Bronchial epithelial cell (primary cell): ENCODE measurements around the gene GFAP. TPM values are rescaled to one million over a fixed set of nuclear protein-coding genes. Genes with fewer than 3 reads are reported as not detected.

ENCODE experiments used
- DNase-seq: peaks from one replicate; pipeline ENCODE4 v3.0.0-alpha.2; 2010; ENCODE audit warnings: low read depth
- FAIRE-seq: peaks from 2 replicates; lab custom pipeline; 2011; peaks lifted over from hg19 to GRCh38; lab: Jason Lieb, UNC
- H3K27me3 ChIP-seq: 2 replicates; pipeline ENCODE4 v1.5.1; 2011; ENCODE audit warnings: low read length; ENCODE audit not compliant: control insufficient read depth, insufficient read depth
- H3K36me3 ChIP-seq: 2 replicates; pipeline ENCODE4 v1.5.1; 2011; ENCODE audit warnings: low read length; ENCODE audit not compliant: control insufficient read depth, insufficient read depth
- H3K4me3 ChIP-seq: 2 replicates; pipeline ENCODE4 v1.5.1; 2011; ENCODE audit warnings: mild to moderate bottlenecking, low read depth, low read length, control low read depth
- total RNA-seq: library from RNA; depleted of rRNA; stranded (reverse); fragments of >200 nt; gene quantifications from 2 replicates; pipeline ENCODE4 v1.2.1, GENCODE V29; 2014
- TF ChIP-seq, protein P1 (sequence below): IDR thresholded peaks from 2 replicates; pipeline ENCODE4 v1.5.1; 2011; ENCODE audit warnings: mild to moderate bottlenecking, moderate library complexity, low read length, control low read depth, inconsistent platforms; ENCODE audit not compliant: insufficient read depth, severe bottlenecking

Gene GFAP
- total RNA-seq, 1 donor from 2014 or later: not detected

DNA sequence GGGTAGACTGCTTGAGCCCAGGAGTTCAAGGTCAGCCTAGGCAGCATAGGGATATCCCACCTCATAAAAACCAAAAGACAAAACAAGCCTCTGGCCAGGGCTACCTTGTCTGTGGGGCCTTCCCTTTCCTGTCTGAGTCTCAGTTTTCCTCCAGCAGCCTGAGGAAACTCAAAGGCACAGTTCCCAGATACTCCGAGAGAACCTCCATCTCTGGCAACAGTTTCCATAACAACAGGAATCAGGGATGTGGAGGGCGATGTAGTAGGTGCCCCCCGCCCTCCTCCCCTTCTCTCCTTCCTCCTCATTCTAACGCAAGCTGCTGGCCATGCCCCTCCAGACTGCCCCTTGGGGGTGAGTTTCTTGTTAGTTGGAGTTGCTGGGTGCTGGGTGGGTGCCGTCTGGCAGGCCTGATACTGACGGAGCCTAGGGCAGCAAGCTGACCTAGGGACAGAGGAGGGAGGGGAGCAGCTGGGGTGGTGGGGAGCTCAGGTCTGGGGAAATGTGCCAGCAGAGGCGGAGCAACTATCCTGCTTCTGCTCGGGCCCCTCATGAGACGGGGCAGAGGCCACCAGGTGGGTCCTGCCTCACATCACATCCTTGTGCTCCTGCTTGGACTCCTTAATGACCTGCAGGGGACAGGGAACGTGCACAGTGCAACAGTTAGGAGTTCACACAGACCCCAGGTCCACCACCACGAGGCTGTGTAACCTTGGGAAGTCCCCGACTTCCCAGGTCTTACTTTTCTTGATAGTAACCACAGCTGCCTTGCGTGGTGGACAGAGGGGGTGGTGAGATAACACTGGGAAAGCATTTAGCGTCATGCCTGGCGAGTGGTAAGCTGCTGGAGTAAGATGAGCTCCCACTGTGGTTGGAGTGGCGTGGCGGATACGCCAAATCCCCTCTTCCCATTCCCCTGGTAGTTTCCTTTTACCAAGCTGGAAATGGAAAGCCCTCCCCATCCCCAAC, 8.3 kb downstream of the GFAP start:
- DNase-seq (no peak), FAIRE-seq (no peak)
- TF ChIP-seq, protein P1, sequence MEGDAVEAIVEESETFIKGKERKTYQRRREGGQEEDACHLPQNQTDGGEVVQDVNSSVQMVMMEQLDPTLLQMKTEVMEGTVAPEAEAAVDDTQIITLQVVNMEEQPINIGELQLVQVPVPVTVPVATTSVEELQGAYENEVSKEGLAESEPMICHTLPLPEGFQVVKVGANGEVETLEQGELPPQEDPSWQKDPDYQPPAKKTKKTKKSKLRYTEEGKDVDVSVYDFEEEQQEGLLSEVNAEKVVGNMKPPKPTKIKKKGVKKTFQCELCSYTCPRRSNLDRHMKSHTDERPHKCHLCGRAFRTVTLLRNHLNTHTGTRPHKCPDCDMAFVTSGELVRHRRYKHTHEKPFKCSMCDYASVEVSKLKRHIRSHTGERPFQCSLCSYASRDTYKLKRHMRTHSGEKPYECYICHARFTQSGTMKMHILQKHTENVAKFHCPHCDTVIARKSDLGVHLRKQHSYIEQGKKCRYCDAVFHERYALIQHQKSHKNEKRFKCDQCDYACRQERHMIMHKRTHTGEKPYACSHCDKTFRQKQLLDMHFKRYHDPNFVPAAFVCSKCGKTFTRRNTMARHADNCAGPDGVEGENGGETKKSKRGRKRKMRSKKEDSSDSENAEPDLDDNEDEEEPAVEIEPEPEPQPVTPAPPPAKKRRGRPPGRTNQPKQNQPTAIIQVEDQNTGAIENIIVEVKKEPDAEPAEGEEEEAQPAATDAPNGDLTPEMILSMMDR: no peak
- no peaks in the 10 kb centered on the region for H3K27me3 ChIP-seq
- H3K4me3 ChIP-seq: no peak overlapping the region
- H3K36me3 ChIP-seq: no peaks in the 10 kb centered on the region

GRCh38 chr17:44906010-44906646, 9.2 kb downstream of the GFAP start:
- H3K4me3 ChIP-seq: no peak overlapping the region
- peak; percentile 82 for DNase-seq
- peak; percentile 70 for FAIRE-seq
- no peaks in the 10 kb centered on the region for H3K36me3 ChIP-seq
- no peaks in the 10 kb centered on the region for H3K27me3 ChIP-seq
- TF ChIP-seq, protein P1: no peak

GRCh38 chr17:44905006-44906000, 10.0 kb downstream of the GFAP start:
- Histone ChIP-seq H3K27me3 (no peaks in the 10 kb centered on the region), H3K4me3 (no peak overlapping the region), H3K36me3 (no peaks in the 10 kb centered on the region)
- FAIRE-seq: peak; percentile 60
- TF ChIP-seq, protein P1: no peak
- no peak for DNase-seq

GRCh38 chr17:44904001-44904984, 11.0 kb downstream of the GFAP start:
- Histone ChIP-seq H3K36me3 (no peaks in the 10 kb centered on the region), H3K4me3 (no peak overlapping the region), H3K27me3 (no peaks in the 10 kb centered on the region)
- TF ChIP-seq, protein P1: no peak
- FAIRE-seq (no peak), DNase-seq (no peak)
